SH-SY5Y (cell line): Measurements from ENCODE around the gene NPTXR.

Source experiments
- GATA2 ChIP-seq: IDR thresholded peaks from 2 replicates; pipeline ENCODE4 v1.6.1; 2011; ENCODE audit warnings: mild to moderate bottlenecking, low read depth, low read length
- GATA3 ChIP-seq: IDR thresholded peaks from 2 replicates; pipeline ENCODE4 v1.6.1; 2011; ENCODE audit warnings: low read depth, mild to moderate bottlenecking, low read length, moderate library complexity

The NPTXR gene

DNA sequence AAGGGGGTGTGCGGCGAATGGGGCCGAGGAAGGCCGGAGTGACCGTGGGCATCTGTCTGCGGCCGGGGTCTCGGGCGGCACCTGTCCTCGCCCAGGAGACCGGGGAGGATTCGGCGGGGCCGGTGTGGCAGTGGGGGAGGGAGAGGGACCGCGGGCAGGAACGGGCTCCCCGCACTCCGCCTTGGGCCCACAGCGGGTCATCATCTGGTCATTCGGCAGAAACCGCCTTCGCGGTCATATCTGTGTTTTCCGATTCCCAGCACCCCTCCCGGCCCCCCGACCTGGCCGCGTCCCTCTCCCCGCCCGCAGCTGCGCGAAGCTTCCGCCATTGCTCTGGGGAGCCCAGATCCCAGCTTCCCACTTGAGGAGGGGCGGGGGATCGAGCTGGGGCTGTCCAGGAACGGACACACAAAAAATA is 29.0 kb upstream of the NPTXR start:
- no peak for TF ChIP-seq GATA2
- no peak for TF ChIP-seq GATA3

DNA sequence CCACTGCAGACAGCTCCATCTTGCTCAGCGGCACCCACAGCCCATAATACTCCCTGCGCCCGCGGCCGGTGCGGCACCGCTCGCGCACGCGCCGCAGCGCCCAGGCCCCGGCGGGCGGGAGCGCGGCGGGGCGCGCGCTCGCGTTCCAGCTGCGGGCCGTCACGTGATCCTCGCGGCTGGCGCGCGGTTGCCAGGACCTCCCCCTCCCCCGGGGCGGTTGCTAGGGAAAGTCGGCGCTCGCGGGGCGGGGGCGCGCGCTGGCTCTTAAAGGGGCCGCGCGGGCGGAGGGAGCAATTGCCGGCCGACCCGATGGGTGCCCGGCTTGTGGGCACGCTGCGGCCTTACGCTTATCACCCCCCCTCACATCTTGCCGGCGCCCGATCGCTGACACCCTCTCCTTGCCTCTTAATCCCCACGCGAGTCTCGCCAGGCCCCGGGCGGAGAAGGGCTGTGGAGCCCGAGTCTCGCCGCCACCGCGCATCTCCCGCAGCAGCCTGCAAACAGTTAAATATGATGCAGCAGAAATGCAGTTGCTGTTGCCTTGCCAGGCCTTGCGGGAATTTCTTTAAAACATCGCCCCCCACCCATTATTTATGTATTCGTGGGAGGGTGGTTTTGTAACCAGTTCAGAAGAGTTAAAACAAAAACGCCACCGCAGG is 28.5 kb upstream of the NPTXR start, which contains the start of gene CBX6:
TSS of gene CBX6 (minus strand) at position 45 of the 659 bp plus-strand sequence. CDS start at position 19, 26 bp downstream.
- TF ChIP-seq GATA2 (no peak), GATA3 (no peak)

DNA sequence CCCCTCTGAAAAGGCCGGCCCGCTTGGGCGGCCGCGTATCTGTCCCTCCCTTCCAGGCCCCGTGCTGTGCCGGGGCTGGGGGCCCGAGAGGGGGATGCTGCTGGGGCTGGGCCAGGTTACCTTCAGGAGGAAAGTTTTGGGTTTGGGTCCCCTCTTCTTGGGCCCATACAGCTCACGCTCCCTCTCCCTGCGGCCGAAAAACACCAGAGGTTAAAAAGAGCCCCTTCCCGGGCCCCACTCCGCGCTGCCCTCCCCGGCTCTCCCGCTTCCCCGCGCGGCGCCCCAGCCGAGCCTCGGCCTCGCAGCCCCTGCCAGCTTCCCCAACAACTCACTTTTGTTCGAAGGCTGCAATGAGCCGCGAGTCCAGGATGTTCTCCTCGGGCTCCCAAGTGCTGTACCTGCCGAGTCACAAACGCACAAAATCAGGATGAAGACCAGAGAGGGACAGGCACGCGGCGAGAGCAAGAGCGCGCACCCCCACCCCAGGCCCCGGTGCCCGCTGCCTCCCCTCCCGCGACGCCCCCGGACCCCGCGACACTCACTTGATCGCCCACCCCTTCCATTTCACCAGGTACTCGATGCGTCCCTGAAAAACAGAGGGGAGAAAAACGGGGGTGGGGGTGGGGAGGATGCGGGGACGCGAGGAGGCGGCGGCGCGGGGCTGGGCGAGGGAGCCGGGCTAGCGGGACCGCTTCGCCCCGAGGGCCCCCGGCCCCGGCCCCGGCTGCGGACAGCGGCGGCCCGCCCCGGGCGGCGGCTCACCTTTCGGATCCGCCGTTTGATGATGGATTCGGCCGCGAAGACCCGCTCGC is 27.7 kb upstream of the NPTXR start:
- no peak for TF ChIP-seq GATA2

DNA sequence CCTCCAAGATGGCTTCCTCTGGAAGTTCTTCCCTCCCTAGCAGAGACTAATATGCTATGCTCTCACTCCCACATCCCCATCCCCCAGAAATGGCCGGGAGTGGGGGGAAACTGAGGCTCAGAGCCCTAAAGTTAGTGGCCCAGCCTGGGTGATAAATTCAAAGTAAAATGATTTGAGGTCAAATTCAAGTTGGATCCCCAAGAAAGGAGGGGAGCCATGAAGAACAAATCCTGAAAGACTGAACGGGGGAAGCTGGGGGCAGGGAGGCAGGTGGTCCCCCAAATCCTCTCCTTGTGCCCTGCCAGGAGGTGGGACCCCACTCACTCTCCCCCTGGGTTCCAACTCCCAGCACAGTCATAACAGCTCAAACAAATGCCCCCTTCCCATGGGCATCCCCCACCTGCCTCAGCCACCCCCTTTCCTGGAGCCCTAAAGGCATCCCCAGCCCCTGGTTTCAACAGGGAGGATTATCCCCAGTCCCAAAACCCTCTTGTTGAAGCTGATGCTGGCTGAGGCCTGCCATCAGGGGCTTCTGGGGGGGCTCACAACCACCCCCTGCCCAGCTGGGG is 27.0 kb upstream of the NPTXR start:
- no peak for TF ChIP-seq GATA3
- no peak for TF ChIP-seq GATA2

DNA sequence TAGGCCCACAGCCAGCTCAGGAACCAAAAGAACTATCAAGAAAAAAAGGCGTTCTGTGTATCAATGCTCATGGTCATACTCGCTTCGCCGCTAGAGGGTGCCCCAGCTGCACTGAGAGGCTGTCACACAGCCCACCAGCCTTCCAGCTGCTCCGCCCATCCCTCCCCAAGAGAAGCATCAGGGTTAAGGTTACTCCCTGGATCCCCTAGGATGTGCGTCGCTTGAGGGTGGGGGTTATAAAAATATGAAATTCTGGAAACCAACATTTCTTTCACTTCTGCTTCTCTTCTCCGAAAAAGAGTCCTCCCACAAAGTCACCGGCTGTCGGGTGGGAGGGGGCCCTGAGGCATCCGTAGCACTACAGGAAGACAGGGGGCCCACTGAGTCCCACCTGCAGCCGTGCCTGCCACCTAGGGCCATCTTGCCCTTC is 26.5 kb upstream of the NPTXR start:
- TF ChIP-seq GATA2 (no peak), GATA3 (no peak)

DNA sequence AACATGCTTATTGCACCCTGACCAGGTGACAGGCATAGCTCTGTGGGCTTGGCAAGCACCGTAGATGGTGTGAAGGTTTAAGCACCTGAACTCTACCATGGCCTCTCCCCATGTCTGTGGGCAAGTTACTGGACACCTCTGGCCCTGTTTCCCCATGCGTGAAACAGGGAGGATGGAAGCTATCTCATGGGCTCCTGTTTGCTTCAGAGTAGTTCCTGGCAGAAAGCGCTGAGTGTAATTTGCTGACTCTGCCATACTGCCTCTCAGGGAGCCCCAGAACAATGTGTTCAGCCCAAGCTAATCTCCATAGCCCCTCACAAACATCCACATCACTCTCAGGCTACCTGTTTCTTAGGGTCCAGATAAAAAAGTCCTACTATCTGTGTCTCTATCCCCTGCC is 25.8 kb upstream of the NPTXR start:
- TF ChIP-seq GATA3 (no peak), GATA2 (no peak)

DNA sequence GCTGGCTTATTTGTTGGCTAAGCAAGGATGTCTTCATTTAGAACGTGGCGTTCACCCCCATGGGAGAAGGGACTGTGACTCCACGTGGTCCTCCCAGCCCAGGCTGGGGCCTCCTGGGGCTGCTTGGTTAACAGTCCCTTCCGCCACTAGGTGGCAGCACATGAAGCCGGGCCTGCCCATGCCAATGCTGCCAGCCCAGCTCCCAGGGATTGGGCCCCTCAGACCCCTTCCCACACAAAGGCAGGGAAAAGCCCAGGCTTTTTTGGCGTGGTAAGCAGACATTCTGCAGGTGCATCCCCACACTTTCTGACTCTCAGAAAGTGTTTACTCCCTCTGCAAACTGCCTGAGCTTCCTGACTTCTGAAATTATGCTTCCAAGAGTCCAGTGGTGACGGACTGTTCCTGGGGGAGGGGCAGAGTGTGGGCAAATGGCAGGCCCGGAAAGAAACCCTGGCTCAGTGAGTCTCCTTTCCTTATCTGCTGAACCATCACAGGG is 25.1 kb upstream of the NPTXR start:
- TF ChIP-seq GATA2 (no peak), GATA3 (no peak)

DNA sequence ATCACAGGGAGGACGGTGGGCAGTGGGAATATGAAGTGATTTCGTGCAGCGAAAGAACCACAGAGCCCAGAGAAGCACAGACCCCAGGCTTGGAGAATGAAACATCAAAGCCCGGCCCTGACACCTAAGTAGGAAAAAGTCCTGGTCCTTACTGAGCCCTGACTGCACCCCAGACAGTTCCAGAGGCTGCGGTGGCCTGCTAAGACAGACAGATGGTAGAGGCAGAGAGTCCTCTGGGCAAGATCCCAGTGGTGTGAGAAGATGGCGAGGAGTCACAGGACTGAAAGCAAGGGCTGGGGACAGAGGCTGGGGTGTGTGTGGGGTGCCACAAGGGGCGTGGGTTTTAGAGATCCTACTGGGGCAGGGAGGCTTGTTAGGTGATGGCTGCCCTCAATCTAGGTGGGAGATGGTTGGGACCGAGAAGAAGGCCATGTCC is 24.5 kb upstream of the NPTXR start:
- TF ChIP-seq GATA2 (no peak), GATA3 (no peak)

DNA sequence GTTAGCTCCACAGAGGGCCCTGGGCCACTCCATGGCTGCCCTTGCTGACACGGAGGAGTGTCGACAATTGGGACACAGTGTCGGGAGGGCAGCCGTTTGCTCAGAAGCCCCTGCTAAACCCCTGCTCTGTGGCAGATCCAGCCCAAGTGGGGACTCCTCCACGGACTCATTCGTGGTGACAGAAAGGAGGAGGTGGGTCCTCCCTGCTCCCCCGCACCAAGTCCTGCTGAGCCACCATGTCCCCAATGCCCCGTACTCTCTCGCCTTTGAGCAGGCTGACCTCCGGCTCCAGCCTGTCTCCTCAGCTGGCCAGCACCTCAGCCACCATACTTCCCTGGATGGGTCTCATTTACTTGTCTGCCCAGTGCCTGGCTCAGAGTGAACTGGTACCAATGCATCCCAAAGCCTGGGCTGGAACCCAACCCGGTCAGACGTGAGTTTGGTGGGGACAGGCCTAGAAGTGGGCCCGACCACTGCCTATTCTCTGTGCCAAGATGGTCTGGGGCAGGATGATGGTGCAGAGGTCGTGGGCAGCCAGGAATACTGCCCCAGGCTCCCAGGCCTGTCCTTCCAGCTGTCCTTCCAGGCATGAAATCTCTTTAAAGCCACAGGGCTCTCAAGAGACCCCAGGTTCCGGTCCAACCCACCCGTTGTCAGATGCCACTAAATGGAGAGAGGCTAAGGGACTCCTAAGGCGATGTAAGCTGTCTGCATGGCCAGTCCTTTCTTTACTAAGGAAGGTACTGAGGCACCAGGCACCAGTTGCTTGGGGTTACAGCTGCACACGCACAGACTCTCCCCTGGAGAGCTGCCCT is 23.9 kb upstream of the NPTXR start:
- TF ChIP-seq GATA3 (no peak), GATA2 (no peak)

DNA sequence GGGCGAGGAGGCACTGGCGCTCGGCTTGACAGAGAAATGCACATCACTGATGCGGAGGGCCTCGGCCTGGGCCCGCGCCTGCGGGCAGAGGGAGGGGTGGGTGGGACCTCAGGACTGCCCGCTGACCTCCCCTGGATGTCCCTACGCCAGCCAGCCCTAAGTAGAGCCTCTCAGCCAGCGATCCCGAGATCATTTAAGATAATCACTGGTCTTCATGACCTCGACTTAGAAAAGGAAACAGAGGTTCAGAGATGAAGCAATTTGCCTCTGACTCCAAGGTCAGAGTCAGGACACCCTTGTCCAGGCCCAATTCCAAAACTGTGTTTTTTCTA is 23.3 kb upstream of the NPTXR start:
- TF ChIP-seq GATA3, result no peak
- no peak for TF ChIP-seq GATA2

DNA sequence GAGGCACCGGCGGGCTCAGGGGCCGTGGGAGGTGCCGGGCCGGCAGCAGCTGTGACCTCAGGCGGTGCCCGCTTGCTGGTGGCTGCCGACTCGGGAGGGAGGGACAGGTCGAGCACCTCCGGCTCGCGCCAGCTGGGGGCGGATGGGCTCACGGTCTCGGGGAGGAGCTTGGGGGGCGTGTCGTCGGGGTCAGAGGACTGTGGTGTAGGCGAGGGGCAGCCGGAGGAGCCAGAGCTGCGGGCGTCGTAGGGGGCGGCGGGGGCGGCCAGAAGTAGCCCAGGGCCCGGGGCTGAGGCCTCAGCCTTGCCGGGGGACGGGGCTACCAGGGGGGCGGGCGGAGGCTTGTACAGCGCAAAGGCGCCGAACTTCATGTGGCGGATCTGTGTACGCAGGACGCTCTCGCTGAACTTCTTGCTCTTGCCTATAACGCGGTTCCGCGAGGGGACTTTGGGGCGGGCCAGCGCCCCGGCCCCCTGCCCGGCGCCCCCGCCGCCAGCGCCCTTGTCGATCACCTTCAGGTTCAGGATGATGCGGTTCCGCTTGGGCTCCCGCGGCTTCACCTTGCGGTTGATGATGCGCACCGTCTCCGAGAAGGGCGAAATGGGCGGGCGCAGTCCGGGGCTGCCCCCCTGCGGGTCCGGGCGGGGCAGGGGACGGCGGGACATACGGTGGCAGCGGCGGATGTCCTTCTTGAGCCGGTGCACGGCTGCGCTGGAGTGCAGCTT is 22.7 kb upstream of the NPTXR start:
- TF ChIP-seq GATA3, result no peak
- TF ChIP-seq GATA2, result no peak

DNA sequence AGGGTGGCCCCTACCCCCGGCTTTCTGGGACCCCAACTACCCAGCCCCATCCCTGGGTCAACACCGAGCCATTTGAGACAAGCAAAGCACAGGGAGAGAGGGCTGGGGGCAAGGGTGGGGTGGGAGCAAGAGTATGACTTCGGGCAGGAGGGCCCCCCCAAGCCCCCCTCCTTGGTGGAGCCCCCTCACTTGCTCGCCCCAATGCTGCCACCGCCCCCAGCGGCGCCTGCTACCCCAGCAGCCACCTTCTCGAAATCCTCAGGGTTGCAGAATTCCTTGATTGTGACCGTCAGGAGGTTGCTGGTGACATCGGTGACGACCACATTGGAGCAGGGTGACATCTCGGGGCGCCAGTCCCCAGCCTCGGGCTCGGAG is 22.2 kb upstream of the NPTXR start:
- TF ChIP-seq GATA2 (no peak), GATA3 (no peak)

DNA sequence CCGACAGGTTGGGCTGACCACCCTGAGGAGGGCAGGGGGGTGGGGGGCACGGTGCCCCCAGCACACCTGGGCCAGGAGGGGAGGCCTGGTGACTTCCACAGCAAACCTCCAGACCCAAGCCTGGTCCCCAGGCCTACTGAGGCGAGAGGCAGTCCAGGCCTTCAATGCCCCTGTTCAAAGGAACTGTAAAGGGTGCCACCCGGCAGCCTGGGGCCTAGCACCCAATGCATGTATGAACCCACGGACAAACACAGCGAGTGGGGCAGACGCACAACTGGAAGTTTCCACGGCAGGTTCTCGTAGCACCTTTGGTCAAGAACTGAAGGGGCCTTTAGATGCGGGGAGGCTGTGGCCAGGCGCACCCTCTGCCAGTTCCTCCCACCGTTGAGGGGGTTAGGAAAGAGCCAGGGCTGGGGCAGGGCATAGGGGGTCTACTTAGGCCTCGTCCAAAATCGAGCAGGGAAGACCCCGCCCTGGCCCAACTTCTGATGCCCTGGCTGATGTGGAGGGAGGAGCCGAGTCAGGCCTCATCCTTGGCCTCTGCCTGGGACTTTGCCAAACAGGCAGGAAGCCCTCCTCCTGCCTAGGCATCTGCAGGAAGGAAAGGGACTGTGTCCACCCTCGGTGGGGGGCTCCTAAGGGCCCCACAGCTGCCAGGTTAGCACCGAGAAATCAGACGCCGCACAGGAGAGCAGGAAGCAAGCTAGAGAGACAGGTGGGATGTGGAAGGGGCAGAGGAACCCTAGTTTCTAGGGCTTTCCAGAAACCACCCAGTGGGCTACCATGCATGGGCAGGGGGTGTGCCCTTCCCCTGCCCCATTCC is 21.6 kb upstream of the NPTXR start:
- TF ChIP-seq GATA2, result no peak

DNA sequence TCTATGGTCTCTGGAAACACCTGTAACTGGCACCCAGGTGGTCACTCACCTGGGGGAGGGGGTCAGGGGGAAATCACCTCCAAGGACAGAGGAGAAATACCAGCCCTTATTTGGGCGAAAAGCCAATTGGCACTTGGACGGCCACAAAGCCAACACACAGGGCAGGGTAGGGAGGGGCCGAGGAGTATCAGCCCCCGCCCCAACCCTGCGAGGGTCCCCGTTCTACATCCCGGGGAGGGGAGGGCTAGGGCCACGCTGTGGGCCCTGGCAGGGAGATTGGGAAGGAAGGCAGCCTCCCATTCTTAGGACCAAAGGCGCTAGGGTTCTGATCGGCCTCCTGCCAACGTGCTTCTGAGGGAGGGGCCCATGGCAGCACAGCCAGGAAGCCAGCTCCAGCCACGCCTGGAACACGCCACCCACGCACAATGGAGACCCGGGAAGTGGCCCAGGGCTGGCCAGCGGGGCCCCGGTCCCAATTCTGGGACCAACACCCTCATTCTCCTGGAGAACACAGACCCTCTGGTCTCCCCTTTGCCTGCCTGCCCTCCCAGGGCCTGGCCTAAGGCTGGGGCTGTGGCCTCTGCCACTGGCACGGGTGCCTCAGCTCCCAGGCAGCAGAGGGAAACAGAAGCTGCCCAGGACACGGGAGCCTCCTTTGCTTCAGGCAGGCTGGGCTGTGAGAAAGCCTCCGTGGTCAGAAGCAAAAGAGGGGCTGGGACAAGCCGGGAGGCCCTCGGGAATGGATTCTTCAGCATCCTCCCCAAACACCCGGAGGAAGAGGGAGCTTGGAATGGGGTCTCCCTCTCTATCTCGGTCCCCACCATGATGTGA is 20.7 kb upstream of the NPTXR start:
- TF ChIP-seq GATA2, result no peak
- TF ChIP-seq GATA3, result no peak
